Measurements from ENCODE around the gene SLC22A1. TPM values are rescaled to one million over a fixed set of nuclear protein-coding genes. Genes with fewer than 3 reads are reported as not detected.
"Not testable (repeated sequence)": the region's sequence is repeated elsewhere in the genome, so short reads cannot be mapped to it uniquely, and the experiment has no call there.

SLC22A1 gene
- total RNA-seq, 1 donor from 2014 or later, result not detected

GRCh38 chr6:160160929-160161646 lies 39.5 kb downstream of the SLC22A1 start:
- intact Hi-C loops (cut with DNase I), result no loop called here
- no peak for DNase-seq (ENCODE audit: low spot score)

GRCh38 chr6:160161647-160161986 lies 40.0 kb downstream of the SLC22A1 start:
- DNase-seq (ENCODE audit: low spot score), result no peak
- intact Hi-C loops (cut with DNase I), result no loop called here

- DNase-seq (ENCODE audit: low spot score), result no peak
- intact Hi-C loops (cut with DNase I), result no loop called here
These were observed 40.5 kb downstream of the SLC22A1 start for GRCh38 chr6:160162030-160162566.

GRCh38 chr6:160163425-160163824 lies 41.8 kb downstream of the SLC22A1 start:
- DNase-seq (ENCODE audit: low spot score), result no peak
- intact Hi-C loops (cut with DNase I), result no loop called here

GRCh38 chr6:160163912-160164311 lies 42.3 kb downstream of the SLC22A1 start:
- DNase-seq (ENCODE audit: low spot score), result no peak
- intact Hi-C loops (cut with DNase I), result no loop called here

- intact Hi-C loops (cut with DNase I); DNase-seq (ENCODE audit: low spot score): not testable (repeated sequence)
These were observed 44.3 kb downstream of the SLC22A1 start for GRCh38 chr6:160165928-160166327.

- DNase-seq (ENCODE audit: low spot score), result no peak
- intact Hi-C loops (cut with DNase I), result no loop called here
These were observed 46.2 kb downstream of the SLC22A1 start for GRCh38 chr6:160167604-160168399.

GRCh38 chr6:160170018-160170680 lies 48.5 kb downstream of the SLC22A1 start:
- DNase-seq (ENCODE audit: low spot score), result no peak
- intact Hi-C loops (cut with DNase I), result no loop called here

- no peak for DNase-seq (ENCODE audit: low spot score)
- intact Hi-C loops (cut with DNase I), result no loop called here
These were observed 51.1 kb downstream of the SLC22A1 start for GRCh38 chr6:160172704-160173103.

- intact Hi-C loops (cut with DNase I), result no loop called here
- no peak for DNase-seq (ENCODE audit: low spot score)
These were observed 52.4 kb downstream of the SLC22A1 start for GRCh38 chr6:160173806-160174527.

- DNase-seq (ENCODE audit: low spot score), result no peak
- intact Hi-C loops (cut with DNase I), result no loop called here
These were observed 53.1 kb downstream of the SLC22A1 start for GRCh38 chr6:160174681-160175080.

- intact Hi-C loops (cut with DNase I), result no loop called here
These were observed 55.6 kb downstream of the SLC22A1 start for GRCh38 chr6:160177220-160177619.

GRCh38 chr6:160178271-160178670 lies 56.7 kb downstream of the SLC22A1 start:
- no peak for DNase-seq (ENCODE audit: low spot score)
- intact Hi-C loops (cut with DNase I), result no loop called here

More at GRCh38 chr6:160177220-160177619, 55.6 kb downstream of the SLC22A1 start:
- DNase-seq (ENCODE audit: low spot score), result no peak

GRCh38 chr6:160180706-160181105 lies 59.1 kb downstream of the SLC22A1 start:
- no peak for DNase-seq (ENCODE audit: low spot score)
- intact Hi-C loops (cut with DNase I), result no loop called here

GRCh38 chr6:160188773-160189172 lies 67.2 kb downstream of the SLC22A1 start:
- DNase-seq (ENCODE audit: low spot score), result no peak
- intact Hi-C loops (cut with DNase I), result no loop called here

- DNase-seq (ENCODE audit: low spot score), result no peak
- intact Hi-C loops (cut with DNase I), result no loop called here
These were observed 68.5 kb downstream of the SLC22A1 start for GRCh38 chr6:160190081-160190480.

GRCh38 chr6:160190973-160191372 lies 69.4 kb downstream of the SLC22A1 start:
- intact Hi-C loops (cut with DNase I), result no loop called here
- no peak for DNase-seq (ENCODE audit: low spot score)

- no peak for DNase-seq (ENCODE audit: low spot score)
- intact Hi-C loops (cut with DNase I), result no loop called here
These were observed 71.2 kb downstream of the SLC22A1 start for GRCh38 chr6:160192840-160193239.

- DNase-seq (ENCODE audit: low spot score), result no peak
- intact Hi-C loops (cut with DNase I), result no loop called here
These were observed 73.2 kb downstream of the SLC22A1 start for GRCh38 chr6:160194808-160195207.

GRCh38 chr6:160197662-160198061 lies 76.0 kb downstream of the SLC22A1 start:
- intact Hi-C loops (cut with DNase I), result no loop called here
- no peak for DNase-seq (ENCODE audit: low spot score)
